CD14-positive monocyte (primary cell): Measurements from ENCODE around the gene RAPGEF5. TPM values are rescaled to one million over a fixed set of nuclear protein-coding genes. Genes with fewer than 3 reads are reported as not detected.

Source experiments
- DNase-seq, 3 donors: peaks; one replicate each; pipeline ENCODE4 v3.0.0-alpha.2; 2011 to 2022
- H2AFZ ChIP-seq: 2 replicates; pipeline ENCODE4 v1.6.0; 2012; ENCODE audit warnings: mild to moderate bottlenecking, low read depth, low read length, inconsistent platforms; ENCODE audit not compliant: insufficient read depth, poor library complexity, severe bottlenecking
- H3K27ac ChIP-seq, 2 donors: 1 replicate in 1 of 2; 2 replicates in 1 of 2; pipeline ENCODE4 v1.5.1; 2012 to 2013; ENCODE audit warnings: low read length in 2 of 2, control low read depth in 1 of 2, inconsistent platforms in 1 of 2, low read depth in 1 of 2, mild to moderate bottlenecking in 1 of 2
- H3K27me3 ChIP-seq, 2 donors: one replicate each; pipeline versions ENCODE4 v1.6.0 to v1.6.1; 2011 to 2013; ENCODE audit warnings: low read length in 2 of 2; ENCODE audit not compliant: control insufficient read depth in 2 of 2, insufficient read depth in 2 of 2
- H3K36me3 ChIP-seq, 2 donors: replicated peaks in 1 of 2; 1 replicate in 1 of 2; 2 replicates in 1 of 2; pipeline versions ENCODE4 v1.5.1 to v1.6.1; 2012 to 2013; ENCODE audit warnings: low read length in 2 of 2, control low read depth in 1 of 2, inconsistent platforms in 1 of 2, mild to moderate bottlenecking in 1 of 2; ENCODE audit not compliant: insufficient read depth in 2 of 2, control insufficient read depth in 1 of 2
- H3K4me1 ChIP-seq, 2 donors: 1 replicate in 1 of 2; 2 replicates in 1 of 2; pipeline versions ENCODE4 v1.5.1 to v1.6.1; 2012 to 2013; ENCODE audit warnings: low read length in 2 of 2, control low read depth in 1 of 2, inconsistent platforms in 1 of 2, mild to moderate bottlenecking in 1 of 2, moderate library complexity in 1 of 2; ENCODE audit not compliant: insufficient read depth in 2 of 2, control insufficient read depth in 1 of 2
- H3K4me2 ChIP-seq: replicated peaks from 2 replicates; pipeline ENCODE3; 2012; ENCODE audit warnings: low read length, moderate library complexity, mild to moderate bottlenecking; ENCODE audit not compliant: poor library complexity, severe bottlenecking; ENCODE audit errors: extremely low read depth
- H3K4me3 ChIP-seq, 3 experiments: fragments of 200-600 bp in 1 of 3; sonication (generic) in 1 of 3; replicated peaks in 1 of 3; 1 replicate in 2 of 3; 2 replicates in 1 of 3; pipeline ENCODE4 v1.5.1; 2011 to 2013; ENCODE audit warnings: low read length in 3 of 3, mild to moderate bottlenecking in 3 of 3, control low read depth in 2 of 3, low read depth in 2 of 3, inconsistent platforms in 1 of 3, moderate library complexity in 1 of 3
- H3K79me2 ChIP-seq: 2 replicates; pipeline ENCODE4 v1.6.0; 2012; ENCODE audit warnings: mild to moderate bottlenecking, control low read depth, inconsistent platforms, low read length, moderate library complexity; ENCODE audit not compliant: insufficient read depth
- H3K9ac ChIP-seq: 2 replicates; pipeline ENCODE4 v1.6.0; 2017; ENCODE audit warnings: low read length, mild to moderate bottlenecking; ENCODE audit not compliant: insufficient read depth, poor library complexity, severe bottlenecking
- H3K9me3 ChIP-seq, 2 donors: replicated peaks in 1 of 2; 1 replicate in 1 of 2; 2 replicates in 1 of 2; pipeline versions ENCODE4 v1.5.1 to v1.6.1; 2012 to 2013; ENCODE audit warnings: low read length in 2 of 2, control low read depth in 1 of 2; ENCODE audit not compliant: control insufficient read depth in 1 of 2, insufficient read depth in 1 of 2
- H4K20me1 ChIP-seq: 2 replicates; pipeline ENCODE4 v1.6.0; 2012; ENCODE audit warnings: mild to moderate bottlenecking, low read length, control low read depth, moderate library complexity; ENCODE audit not compliant: insufficient read depth
- H3K27ac Mint-ChIP-seq, 7 donors: one replicate each; pipeline ENCODE4 v1.8.0; 2020; ENCODE audit warnings: mild to moderate bottlenecking in 7 of 7, mixed read lengths in 7 of 7, moderate library complexity in 6 of 7, inconsistent platforms in 2 of 7
- H3K27me3 Mint-ChIP-seq, 3 donors: one replicate each; pipeline ENCODE4 v1.8.0; 2021 to 2022; ENCODE audit warnings: low read depth in 3 of 3, mild to moderate bottlenecking in 3 of 3, mixed read lengths in 3 of 3, moderate library complexity in 3 of 3, inconsistent platforms in 1 of 3
- H3K36me3 Mint-ChIP-seq, 2 donors: one replicate each; pipeline ENCODE4 v1.8.0; 2020; ENCODE audit warnings: mixed read lengths in 2 of 2, inconsistent platforms in 1 of 2, mild to moderate bottlenecking in 1 of 2
- H3K4me1 Mint-ChIP-seq: one replicate; pipeline ENCODE4 v1.8.0; 2020; ENCODE audit warnings: mild to moderate bottlenecking, mixed read lengths
- H3K4me3 Mint-ChIP-seq, 2 donors: one replicate each; pipeline ENCODE4 v1.8.0; 2020; ENCODE audit warnings: mild to moderate bottlenecking in 2 of 2, mixed read lengths in 2 of 2, moderate library complexity in 1 of 2
- H3K9me3 Mint-ChIP-seq, 7 donors: one replicate each; pipeline ENCODE4 v1.8.0; 2020 to 2022; ENCODE audit warnings: mixed read lengths in 7 of 7, mild to moderate bottlenecking in 6 of 7, moderate library complexity in 6 of 7, inconsistent platforms in 2 of 7
- WGBS: methylation state at CpG from one replicate; pipeline ENCODE4 v1.1.5; 2013; ENCODE audit warnings: missing lambda C conversion rate; ENCODE audit not compliant: insufficient coverage; 5-methylcytosine and 5-hydroxymethylcytosine counted together
- intact Hi-C, 2 donors: fragments of 100-400 bp; cut with micrococcal nuclease; formaldehyde crosslinking; loops; one replicate each; pipeline versions ENCODE4 v1.15.0 to v1.15.1; 2023
- polyA plus RNA-seq, 3 donors: library from polyadenylated mRNA; depleted of rRNA in 1 of 3; unstranded in 2 of 3; stranded (reverse) in 1 of 3; fragments of 300-500 nt in 2 of 3; fragments of >200 nt in 1 of 3; fragmentation: Illumina TruSeq in 2 of 3; gene quantifications; 1 replicate in 2 of 3; 2 replicates in 1 of 3; pipeline ENCODE4 v1.2.3, GENCODE V29; 2012 to 2021
- TF ChIP-seq, protein P1 (sequence below): fragments of 200-600 bp; IDR thresholded peaks from one replicate; pipeline ENCODE4 v1.8.0; 2022; ENCODE audit warnings: antibody characterized with exemption, mild to moderate bottlenecking

RAPGEF5 gene
- polyA plus RNA-seq, 3 donors: not detected

- Histone ChIP-seq H3K36me3 (no peaks in the 10 kb centered on the region), H3K9me3 (no peaks in the 10 kb centered on the region), H3K4me3 (no peak overlapping the region), H3K4me1 (no peaks in the 10 kb centered on the region), H3K4me2 (no peak overlapping the region), H4K20me1 (no peaks in the 10 kb centered on the region), H3K27ac (no peak overlapping the region), H3K27me3 (no peaks in the 10 kb centered on the region), H3K79me2 (no peaks in the 10 kb centered on the region), H3K9ac (no peak overlapping the region), H2AFZ (no peak overlapping the region)
- TF ChIP-seq, protein P1, sequence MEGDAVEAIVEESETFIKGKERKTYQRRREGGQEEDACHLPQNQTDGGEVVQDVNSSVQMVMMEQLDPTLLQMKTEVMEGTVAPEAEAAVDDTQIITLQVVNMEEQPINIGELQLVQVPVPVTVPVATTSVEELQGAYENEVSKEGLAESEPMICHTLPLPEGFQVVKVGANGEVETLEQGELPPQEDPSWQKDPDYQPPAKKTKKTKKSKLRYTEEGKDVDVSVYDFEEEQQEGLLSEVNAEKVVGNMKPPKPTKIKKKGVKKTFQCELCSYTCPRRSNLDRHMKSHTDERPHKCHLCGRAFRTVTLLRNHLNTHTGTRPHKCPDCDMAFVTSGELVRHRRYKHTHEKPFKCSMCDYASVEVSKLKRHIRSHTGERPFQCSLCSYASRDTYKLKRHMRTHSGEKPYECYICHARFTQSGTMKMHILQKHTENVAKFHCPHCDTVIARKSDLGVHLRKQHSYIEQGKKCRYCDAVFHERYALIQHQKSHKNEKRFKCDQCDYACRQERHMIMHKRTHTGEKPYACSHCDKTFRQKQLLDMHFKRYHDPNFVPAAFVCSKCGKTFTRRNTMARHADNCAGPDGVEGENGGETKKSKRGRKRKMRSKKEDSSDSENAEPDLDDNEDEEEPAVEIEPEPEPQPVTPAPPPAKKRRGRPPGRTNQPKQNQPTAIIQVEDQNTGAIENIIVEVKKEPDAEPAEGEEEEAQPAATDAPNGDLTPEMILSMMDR: no peak
- no peak overlapping the region for H3K4me3 Mint-ChIP-seq
- 93% methylated on average over 2 of the region's 3 CpGs for WGBS
- peaks cover 0 to 2% (median 0%) of the 10 kb centered on the region in 3 donors for H3K27me3 Mint-ChIP-seq
- no peaks in the 10 kb centered on the region for H3K9me3 Mint-ChIP-seq
- DNase-seq: no peak
- H3K4me1 Mint-ChIP-seq: peaks cover 2% of the 10 kb centered on the region
- intact Hi-C loops: no loop called here
- H3K36me3 Mint-ChIP-seq: no peaks in the 10 kb centered on the region
- H3K27ac Mint-ChIP-seq: no peak overlapping the region
Measured at GRCh38 chr7:22147868-22148267, 209.1 kb downstream of the RAPGEF5 start.

DNA sequence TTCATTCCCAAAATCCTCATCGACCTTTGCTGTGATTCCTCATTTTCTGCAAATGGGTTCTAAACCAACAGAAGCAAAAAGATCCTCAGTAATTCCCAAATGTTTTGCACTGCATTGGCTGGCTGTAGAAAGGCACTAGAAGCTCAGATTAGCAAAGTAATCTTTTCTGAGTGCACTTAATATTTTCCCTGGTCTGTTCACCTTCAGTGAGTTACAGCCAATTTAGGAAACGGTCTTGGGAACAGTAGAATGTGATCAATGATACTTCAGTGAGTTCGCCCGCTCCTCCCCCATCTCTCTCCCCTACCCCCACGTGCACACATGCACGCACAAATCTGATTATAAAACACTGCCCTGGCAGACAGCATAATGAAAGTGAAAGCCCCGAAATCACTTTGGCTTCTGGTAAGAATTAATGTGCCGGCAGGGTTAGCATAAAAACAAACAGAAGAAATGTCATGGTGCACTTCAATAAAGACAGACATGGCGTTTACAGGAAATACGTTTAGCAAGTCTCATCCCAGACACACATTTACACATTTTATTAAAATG lies 209.9 kb downstream of the RAPGEF5 start:
- intact Hi-C loops: no loop called here
- Histone ChIP-seq H3K27ac (no peak overlapping the region), H3K9ac (no peak overlapping the region), H3K9me3 (no peaks in the 10 kb centered on the region), H3K27me3 (no peaks in the 10 kb centered on the region), H3K4me1 (no peaks in the 10 kb centered on the region), H4K20me1 (no peaks in the 10 kb centered on the region), H3K4me2 (peak overlapping the region; percentile 20), H2AFZ (peak overlapping the region; percentile 58), H3K79me2 (no peaks in the 10 kb centered on the region), H3K36me3 (no peaks in the 10 kb centered on the region), H3K4me3 (no peak overlapping the region)
- Mint-ChIP-seq H3K27ac (peak overlapping the region in 1 of 7 donors; percentile 62), H3K36me3 (no peaks in the 10 kb centered on the region), H3K9me3 (no peaks in the 10 kb centered on the region), H3K4me3 (peak overlapping the region in 1 of 2 donors; percentile 42), H3K27me3 (peaks cover 0 to 2% (median 0%) of the 10 kb centered on the region in 3 donors), H3K4me1 (peaks cover 2% of the 10 kb centered on the region)
- TF ChIP-seq, protein P1: no peak
- no peak for DNase-seq
- WGBS: 80% methylated on average over 1 of the region's 10 CpGs
